Ovary (tissue), 3 donors: ENCODE results near the gene BOK.
"Not testable (repeated sequence)": the region's sequence is repeated elsewhere in the genome, so short reads cannot be mapped to it uniquely, and the experiment has no call there.

Experiments used
- EP300 ChIP-seq: sonication (generic); formaldehyde crosslinking; IDR thresholded peaks from one replicate; pipeline ENCODE4 v1.6.1; 2017; ENCODE audit warnings: antibody characterized with exemption
- POLR2A ChIP-seq: fragments of 450-650 bp; IDR thresholded peaks from one replicate; pipeline ENCODE4 v1.6.1; 2017; ENCODE audit warnings: antibody characterized with exemption, mild to moderate bottlenecking, moderate library complexity
- TF ChIP-seq, protein P1 (sequence below), 3 donors: fragments of 450-650 bp in 2 of 3; fragments of 200-600 bp in 1 of 3; IDR thresholded peaks; one replicate each; pipeline versions ENCODE4 v1.5.1 to v1.8.0; 2016 to 2022; ENCODE audit warnings: antibody characterized with exemption in 3 of 3, mild to moderate bottlenecking in 1 of 3
- donor health status: DM: no; HTN: no; CAD: no.

DNA sequence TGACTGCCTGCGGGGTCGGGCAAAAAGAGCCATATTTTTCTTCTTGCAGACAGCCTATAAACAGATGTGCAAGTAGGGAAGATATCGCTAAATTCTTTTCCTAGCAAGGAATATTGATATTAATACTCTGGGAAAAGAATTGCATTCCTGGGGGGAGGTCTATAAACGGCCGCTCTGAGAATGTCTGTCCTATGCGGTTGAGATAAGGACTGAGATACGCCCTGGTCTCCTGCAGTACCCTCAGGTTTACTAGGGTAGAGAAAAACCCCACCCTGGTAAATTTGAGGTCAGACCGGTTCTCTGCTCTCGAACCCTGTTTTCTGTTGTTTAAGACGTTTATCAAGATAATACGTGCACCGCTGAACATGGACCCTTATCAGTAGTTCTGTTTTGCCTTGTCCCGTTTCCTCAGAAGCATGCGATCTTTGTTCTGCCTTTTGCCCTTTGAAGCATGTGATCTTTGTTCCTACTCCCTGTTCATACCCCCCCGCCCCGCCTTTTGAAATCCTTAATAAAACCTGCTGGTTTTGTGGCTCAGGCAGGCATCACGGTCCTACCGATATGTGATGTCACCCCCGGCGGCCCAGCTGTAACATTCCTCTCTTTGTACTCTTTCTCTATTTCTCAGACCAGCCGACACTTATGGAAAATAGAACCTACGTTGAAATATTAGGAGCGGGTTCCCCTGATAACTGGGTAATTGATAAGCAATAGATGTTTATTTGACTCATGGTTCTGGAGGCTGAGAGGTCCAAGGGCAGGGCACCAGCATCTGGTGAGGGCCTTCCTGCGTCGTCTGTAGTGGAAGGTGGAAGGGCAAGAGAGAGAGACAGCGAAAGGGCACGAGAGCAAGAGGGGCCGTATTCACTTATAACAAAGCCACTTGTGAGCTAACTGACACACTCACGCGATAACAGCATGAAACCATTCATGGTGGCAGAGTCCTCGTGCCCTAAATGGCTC lies 32.4 kb upstream of the BOK start:
- TF ChIP-seq EP300, POLR2A: not testable (repeated sequence)
- TF ChIP-seq, protein P1, sequence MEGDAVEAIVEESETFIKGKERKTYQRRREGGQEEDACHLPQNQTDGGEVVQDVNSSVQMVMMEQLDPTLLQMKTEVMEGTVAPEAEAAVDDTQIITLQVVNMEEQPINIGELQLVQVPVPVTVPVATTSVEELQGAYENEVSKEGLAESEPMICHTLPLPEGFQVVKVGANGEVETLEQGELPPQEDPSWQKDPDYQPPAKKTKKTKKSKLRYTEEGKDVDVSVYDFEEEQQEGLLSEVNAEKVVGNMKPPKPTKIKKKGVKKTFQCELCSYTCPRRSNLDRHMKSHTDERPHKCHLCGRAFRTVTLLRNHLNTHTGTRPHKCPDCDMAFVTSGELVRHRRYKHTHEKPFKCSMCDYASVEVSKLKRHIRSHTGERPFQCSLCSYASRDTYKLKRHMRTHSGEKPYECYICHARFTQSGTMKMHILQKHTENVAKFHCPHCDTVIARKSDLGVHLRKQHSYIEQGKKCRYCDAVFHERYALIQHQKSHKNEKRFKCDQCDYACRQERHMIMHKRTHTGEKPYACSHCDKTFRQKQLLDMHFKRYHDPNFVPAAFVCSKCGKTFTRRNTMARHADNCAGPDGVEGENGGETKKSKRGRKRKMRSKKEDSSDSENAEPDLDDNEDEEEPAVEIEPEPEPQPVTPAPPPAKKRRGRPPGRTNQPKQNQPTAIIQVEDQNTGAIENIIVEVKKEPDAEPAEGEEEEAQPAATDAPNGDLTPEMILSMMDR (IDR thresholded peaks at IDR 0.05), result not testable (repeated sequence)
